Stimulated activated CD4-positive, alpha-beta T cell treated with anti-CD3 and anti-CD28 coated beads, TNF-alpha, amount 100 ng/mL, for 48 hours (primary cell): ENCODE measurements around the gene EXOC3L2.

Experiments used
- DNase-seq, 3 donors: peaks; one replicate each; pipeline ENCODE4 v3.0.0-alpha.2; 2020; ENCODE audit warnings: low read depth in 3 of 3

EXOC3L2 gene

DNA sequence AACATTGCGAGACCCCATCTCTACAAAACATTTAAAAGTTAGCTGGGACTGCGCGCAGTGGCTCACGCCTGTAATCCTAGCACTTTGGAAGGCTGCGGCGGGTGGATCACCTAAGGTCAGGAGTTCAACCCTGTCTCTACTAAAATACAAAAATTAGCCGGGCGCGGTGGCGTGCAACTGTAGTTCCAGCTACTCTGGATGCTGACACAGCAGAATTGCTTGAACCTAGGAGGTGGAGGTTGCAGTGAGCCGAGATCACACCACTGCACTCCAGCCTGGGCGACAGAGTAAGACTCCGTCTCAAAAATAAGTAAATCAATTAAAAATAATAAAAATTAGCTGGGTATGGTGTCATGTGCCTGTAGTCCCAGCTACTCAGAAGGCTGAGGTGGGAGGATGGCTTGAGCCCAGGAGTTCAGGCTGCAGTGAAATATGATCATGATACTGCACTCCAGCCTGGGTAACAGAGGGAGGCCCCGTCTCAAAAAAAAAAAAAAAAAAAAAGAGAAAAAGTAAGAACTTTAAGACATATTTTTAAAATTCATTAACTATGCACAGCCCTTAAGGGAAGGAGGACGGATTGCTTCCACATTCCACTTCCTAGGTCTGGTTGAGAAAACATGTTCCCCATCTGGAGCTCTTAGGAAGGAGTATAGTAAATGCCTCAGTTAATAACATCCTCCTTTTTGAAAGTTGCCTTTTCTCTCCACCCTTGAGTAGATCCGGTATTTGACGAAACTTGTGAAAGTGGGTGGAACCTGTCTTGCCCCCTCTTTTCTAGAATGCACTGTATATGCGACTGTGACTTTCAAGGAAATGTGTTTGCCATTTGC is 26.1 kb downstream of the EXOC3L2 start:
- no peak for DNase-seq

DNA sequence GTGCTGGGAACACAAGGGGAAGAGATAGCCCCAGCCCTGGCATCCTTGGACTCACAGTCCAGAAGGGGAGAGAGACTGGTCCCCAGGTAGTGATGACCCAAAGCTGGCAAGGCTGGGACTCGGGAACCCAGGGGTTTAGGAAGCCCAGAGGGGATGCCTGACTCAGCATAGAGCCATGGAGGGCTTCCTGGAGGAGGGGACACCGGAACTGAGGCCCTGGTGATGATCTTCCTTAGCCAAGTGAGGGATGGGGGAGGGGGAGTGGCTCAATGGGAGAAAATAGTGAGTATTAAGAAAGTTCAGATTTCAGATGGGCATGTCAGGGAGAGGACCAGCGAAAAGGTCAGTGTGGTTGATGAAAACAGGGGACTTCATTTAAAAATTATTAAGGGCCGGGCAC is 26.8 kb downstream of the EXOC3L2 start:
- DNase-seq = no peak

DNA sequence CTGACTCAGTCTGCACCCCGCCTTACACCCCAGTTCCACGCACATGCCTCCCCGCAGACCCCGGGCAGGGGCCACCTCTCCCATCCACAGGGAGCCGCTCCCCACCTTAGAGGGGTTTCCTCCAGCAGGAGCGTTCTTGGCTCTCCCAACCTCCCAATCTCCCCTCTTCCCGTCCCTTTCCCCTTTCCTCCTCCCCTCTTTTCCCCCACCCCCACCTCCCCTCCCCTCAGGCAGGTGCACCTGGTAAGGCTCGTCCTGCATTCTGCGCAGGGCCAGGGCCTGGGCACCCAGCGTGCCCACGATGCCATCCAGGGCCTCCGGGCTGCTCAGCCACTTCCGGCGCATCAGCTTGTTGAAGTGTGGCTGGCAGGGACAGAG is 27.3 kb downstream of the EXOC3L2 start:
- DNase-seq = no peak

DNA sequence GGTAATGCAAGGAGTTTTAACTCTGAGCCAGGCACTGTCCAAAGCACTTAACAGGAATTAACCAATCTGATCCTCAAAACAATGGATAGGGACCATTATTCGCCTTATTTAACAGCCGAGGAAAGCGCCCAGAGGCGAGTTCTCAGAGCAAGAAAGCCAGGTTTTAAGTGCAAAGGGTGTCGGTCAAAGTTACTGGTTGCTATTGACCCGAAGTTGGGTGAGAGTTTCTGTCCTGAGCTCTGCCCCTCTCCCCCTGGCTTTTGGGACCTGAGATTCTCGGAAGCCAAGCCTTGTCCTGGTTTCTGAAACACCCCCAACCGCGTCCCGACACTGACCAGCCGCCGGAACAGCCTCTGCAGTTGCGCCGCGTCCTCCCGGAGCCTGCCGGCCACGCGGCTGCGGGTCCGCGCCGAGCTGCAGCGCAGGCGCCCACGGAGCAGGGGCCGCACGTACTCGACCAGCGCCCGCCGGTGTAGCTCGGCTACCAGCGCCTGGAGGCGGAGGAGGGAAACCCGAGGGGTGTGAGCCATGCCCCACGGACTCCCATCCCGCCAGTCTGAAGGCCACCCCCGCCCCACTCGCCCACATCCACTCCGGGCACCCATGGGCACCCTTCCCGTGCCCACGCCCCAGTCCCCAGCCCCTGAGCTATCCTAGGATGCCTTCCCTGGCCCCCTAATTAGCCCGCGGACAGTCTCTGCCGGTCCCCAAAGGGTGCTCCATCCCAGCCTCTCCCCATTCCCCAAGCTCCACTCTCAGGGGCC is 27.8 kb downstream of the EXOC3L2 start:
- DNase-seq = no peak

DNA sequence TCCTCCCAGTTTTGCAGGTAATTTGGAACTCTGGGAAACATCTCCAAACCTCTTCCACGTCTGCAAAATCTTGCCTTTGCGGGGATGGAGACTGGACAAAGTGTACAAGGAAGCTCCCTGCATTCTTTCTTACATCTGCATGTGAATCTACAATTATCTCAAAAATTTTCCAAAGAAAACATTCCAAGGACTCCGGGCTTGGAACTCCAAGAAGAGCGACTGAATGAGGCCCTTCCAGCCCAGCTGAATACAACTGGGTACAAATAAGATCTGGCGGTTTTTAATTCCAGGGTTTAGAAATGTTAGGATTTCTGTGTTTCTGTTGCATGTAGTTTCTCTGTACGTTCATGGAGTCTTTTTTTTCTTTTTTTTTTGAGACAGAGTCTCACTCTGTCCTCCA is 28.5 kb downstream of the EXOC3L2 start:
- DNase-seq = no peak

GRCh38 chr19:45215391-45216191 is 29.6 kb downstream of the EXOC3L2 start:
- DNase-seq = no peak

- DNase-seq = no peak
Observed at GRCh38 chr19:45213031-45213430, 32.2 kb downstream of the EXOC3L2 start.

GRCh38 chr19:45211751-45212381 is 33.3 kb downstream of the EXOC3L2 start:
- DNase-seq = no peak

DNA sequence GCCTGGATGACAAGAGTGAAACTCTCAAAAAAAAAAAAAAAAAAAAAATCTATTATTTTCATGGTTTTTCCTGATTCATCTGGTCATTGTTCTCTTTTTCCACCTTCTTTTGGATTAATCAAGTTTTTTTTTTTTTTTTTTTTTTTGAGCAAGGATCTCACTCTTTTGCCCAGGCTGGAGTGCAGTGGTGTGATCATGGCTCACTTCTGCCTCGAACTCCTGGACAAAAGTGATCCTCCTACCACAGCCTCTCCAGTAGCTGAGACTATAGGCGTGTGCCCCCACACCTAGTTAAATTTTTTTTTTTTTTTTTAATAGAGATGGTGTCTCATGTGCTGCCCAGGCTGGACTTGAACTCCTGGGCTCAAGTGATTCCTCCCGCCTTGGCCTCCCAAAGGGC is 38.9 kb downstream of the EXOC3L2 start:
- no peak for DNase-seq

- no peak for DNase-seq
Observed at GRCh38 chr19:45205810-45206209, 39.4 kb downstream of the EXOC3L2 start.

DNA sequence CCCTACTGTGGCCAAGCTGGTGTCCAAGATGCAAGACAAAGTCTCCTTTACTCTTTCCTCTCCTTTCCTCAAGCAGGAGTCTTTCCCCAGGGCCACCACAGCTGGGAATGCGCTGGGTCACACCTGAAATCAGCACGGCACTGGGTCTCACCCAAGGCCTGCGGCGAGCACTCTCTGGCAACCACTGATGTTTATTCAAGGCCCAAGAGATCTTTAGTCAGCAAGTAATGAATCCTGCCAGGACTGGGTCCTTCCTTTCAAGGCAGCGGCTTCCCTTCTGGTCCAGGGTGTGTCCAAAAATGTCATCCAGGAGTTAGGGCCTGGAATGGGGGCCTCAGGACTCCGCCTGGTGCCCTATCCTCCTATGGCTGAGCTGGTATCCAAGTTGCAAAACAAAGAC is 42.6 kb downstream of the EXOC3L2 start:
- DNase-seq = no peak

GRCh38 chr19:45200568-45200967 is 44.6 kb downstream of the EXOC3L2 start:
- DNase-seq = no peak

DNA sequence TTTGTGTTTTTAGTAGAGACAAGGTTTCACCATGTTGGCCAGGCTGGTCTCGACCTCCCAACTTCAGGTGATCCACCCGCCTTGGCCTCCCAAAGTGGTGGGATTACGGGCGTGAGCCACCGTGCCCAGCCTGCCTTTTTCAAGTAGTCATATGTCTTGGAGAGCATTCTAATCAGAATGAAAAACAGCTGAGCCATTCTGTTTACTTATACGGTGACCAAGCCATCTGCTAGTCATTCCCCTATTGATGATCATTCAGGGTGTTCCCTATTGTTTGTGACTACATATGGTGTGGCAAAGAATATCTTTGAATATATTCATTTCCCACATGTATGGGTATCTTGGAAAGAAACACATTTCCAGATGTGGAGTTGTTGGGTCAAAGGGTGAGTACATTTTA is 49.4 kb downstream of the EXOC3L2 start:
- DNase-seq = no peak

DNA sequence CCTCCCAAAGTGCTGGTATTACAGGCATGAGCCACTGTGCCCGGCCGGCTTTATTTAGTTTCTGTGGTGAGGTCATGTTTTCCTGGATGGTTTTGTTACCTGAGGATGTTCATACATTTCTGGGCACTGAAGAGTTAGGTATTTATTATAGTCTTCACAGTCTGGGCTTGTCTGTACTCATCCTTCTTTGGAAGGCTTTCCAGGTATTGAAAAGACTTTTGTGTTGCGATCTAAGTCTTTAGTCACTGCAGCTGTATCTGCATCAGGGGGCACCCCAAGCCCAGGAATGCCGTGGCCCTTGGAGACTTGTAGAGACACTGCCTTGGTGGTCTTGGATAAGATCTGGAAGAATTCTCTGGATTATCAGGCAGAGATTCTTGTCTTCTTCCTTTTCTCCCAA is 53.8 kb downstream of the EXOC3L2 start:
- DNase-seq = no peak

DNA sequence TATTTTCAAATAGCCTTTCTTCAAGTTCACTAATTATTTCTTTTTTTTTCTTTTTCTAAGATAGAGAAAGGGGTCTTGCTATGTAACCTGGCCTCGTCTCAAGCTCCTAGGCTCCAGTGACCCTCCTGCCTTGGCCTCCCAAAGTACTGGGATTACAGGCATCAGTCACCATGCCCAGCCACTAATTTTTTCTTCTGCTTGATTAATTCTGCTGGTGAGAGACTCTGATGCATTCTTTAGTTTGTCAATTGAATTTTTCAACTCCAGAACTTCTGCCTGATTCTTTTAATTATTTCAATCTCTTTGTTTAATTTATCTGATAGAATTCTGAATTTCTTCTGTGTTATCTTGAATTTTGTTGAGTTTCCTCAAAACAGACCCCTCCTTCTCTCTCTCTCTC is 55.2 kb downstream of the EXOC3L2 start:
- no peak for DNase-seq

GRCh38 chr19:45187421-45188100 is 57.6 kb downstream of the EXOC3L2 start:
- no peak for DNase-seq

DNA sequence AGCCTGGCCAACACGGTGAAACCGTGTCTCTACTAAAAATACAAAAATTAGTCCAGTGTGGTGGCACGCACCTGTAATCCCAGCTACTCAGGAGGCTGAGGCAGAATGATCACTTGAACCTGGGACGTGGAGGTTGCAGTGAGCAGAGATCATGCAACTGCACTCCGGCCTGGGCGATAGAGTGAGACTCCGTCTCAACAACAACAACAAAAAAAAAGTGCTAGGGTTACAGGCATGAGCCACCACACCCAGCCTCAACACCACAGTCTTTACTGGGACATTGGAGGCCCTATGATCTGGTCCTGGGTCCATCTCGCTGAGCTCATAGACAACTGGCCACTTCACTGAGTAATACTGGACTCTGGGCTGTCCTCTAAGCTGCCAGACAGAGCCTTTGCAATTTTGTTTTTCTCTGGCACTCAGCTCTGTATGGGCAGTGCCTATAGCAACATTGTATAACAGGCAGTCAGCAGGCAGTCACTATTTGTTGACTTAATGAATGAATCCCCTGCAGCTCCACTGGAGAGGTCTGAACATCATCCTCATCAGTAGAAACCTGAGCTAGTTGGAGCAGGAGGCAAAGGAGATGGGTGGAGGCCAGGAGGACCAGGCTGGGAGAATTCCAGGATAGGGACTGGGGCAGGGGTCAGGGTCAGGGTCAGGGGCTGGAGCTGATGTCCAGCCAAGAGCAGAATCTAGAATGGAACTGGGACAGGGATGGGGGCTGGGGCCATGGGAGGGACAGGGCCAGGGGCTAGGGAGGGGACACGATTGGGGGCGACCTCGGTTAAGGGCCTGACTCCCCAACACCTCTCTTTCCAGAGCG is 58.5 kb downstream of the EXOC3L2 start:
- DNase-seq = no peak

- DNase-seq = no peak
Observed at GRCh38 chr19:45184115-45184514, 61.1 kb downstream of the EXOC3L2 start.

DNA sequence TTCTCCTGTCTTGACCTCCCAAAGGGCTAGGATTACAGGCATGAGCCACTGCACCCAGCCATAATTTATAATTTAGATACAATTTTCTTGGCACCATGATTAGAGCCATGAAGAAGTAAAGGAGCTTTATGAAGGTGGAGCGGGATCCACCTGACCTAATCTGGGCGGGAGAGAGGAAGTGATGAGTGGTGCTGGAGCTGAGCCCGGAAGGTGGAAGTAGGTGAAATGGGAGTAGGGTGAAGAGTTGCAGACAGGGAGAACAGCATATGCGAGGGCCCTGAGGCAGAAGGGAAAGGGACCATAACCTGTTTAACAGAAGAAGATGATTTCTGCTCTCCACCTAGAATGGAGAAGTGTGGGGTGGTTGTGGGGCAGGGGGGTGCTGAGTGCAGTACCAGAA is 62.4 kb downstream of the EXOC3L2 start:
- DNase-seq = no peak

GRCh38 chr19:45180936-45181335 is 64.3 kb downstream of the EXOC3L2 start:
- no peak for DNase-seq
